AG09309 (cell line): ENCODE measurements around the gene RTL10.

ENCODE experiments used
- DNase-seq: peaks from one replicate; pipeline ENCODE4 v3.0.0-alpha.2; 2010; ENCODE audit warnings: low read depth
- H3K4me3 ChIP-seq: 2 replicates; pipeline ENCODE4 v1.5.1; 2011; ENCODE audit warnings: mild to moderate bottlenecking, low read depth, low read length, moderate library complexity; ENCODE audit not compliant: control insufficient read depth
- CTCF ChIP-seq: IDR thresholded peaks from 2 replicates; pipeline ENCODE4 v1.5.1; 2011; ENCODE audit warnings: mild to moderate bottlenecking, low read depth, low read length, inconsistent platforms; ENCODE audit not compliant: insufficient read depth, control insufficient read depth; ENCODE audit errors: missing control alignments

Gene RTL10

GRCh38 chr22:19875061-19875530 lies 20.4 kb upstream of the RTL10 start:
- no peak for TF ChIP-seq CTCF
- H3K4me3 ChIP-seq, result no peak overlapping the region
- no peak for DNase-seq

DNA sequence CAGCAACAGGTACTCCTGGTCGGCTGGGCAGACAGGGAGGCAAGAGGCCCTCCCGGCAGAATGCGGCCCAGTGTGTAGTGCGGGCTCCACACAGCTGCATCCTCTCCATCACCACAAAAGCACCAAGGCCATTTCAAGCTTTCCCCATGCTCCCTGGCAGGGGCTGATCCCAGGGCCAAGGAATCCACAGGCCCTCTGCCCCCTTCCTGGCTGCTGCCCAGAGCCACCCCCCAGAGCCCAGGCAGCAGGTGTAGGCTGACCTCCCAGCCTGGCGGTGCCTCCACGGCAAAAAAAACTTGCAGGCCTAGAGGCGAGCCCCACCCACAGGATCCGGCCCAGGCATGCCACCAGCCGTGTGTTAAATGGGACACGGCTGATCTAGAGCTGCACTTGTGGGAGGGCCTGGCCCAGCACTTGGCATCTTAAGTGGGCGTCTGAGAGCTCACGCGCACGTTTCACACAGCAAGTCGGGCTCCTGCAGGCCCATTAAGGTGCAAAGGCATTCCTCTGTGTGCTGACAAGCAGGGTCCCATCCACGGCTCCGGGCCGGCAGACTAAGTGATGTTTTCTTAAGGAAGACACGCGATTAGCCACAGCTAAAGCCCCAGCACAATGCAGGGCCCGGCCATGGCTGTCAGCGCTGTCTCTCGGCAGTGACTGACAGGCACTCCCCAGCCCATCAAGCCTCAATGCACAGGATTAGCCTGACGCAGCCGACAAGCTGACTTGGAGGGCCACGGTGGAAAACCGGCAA lies 19.8 kb upstream of the RTL10 start:
- H3K4me3 ChIP-seq, result no peak overlapping the region
- TF ChIP-seq CTCF, result no peak
- DNase-seq, result no peak

DNA sequence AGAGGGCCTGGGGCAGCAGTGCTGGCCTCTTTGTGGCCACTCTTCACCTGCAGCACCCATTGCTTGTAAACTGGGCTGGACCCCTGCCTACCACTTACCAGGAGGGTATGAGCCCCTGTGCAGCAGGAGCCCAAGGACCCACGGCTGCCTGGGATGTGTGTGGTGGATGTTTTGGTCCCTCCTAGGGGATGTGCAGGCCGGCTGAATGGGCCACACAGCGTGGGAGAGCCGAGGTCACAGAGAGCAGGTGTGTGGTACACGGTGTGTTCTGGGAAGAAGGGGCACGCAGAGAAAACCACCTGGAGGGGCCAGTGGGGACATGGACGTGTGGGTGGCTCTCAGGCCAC lies 19.3 kb upstream of the RTL10 start:
- H3K4me3 ChIP-seq, result no peak overlapping the region
- TF ChIP-seq CTCF, result no peak
- no peak for DNase-seq

- no peak for DNase-seq
- TF ChIP-seq CTCF, result no peak
- no peak overlapping the region for H3K4me3 ChIP-seq
Observed at GRCh38 chr22:19873138-19873959, 18.7 kb upstream of the RTL10 start.

DNA sequence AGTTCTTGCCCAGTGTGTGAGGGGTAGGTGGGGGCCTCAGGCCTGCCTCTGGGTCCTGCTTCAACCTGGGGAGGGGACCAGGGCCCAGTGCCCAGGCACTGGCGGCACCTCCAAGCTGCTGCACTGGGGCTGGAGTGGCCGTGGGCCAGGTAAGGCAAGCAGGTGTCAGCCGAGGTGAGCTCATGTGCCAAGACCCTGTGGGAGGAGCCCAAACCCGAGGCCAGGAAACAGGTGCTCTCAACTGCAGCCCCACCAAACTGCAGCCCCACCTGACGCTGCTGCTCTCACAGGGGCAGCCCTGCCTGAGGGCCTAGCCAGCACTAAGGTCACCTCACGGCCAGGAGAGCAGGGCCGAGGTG lies 18.1 kb upstream of the RTL10 start:
- H3K4me3 ChIP-seq, result no peak overlapping the region
- TF ChIP-seq CTCF, result no peak
- no peak for DNase-seq

GRCh38 chr22:19871845-19872778 lies 17.4 kb upstream of the RTL10 start:
- H3K4me3 ChIP-seq, result no peak overlapping the region
- DNase-seq, result no peak
- no peak for TF ChIP-seq CTCF
